Stromal cell of bone marrow (primary cell): Measurements from ENCODE around the gene DENND1A.
"Not testable (repeated sequence)": the region's sequence is repeated elsewhere in the genome, so short reads cannot be mapped to it uniquely, and the experiment has no call there.

Source experiments
- DNase-seq: peaks from one replicate; pipeline ENCODE4 v3.0.0-alpha.2; 2012; ENCODE audit warnings: low read depth

DENND1A gene

DNA sequence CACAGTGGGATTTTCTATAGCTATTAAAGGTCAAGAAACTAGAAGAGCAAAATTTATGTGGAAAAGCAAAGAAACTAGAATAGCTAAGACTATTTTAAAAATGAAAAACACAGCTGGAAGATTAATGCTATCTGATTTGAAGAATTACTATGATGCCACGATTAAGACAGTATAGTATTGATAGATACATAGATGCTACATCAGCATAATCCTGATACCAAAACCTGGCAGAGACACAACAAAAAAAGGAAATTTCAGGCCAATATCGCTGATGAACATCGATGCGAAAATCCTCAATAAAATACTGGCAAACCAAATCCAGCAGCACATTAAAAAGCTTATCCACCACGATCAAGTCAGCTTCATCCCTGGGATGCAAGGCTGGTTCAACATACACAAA, 201.4 kb downstream of the DENND1A start:
- DNase-seq, result not testable (repeated sequence)

DNA sequence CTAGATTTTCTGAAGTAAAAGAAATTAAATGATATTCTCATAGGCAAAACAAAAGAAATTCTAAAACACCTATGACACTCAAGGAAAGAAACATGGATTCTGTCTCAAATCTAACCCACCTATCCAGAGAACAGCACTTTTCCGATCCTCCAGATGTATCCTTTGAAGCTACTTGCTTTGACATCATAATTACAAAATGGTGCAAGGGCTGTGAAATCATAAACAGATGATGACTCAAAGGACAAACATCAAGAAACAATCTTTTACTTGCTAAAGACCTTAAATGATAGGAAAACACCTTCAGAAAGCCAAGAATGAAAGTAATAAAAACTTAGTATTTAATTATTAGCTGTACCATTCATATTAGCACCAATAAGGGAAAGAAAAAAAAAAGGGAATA, 202.6 kb downstream of the DENND1A start:
- DNase-seq, result no peak

DNA sequence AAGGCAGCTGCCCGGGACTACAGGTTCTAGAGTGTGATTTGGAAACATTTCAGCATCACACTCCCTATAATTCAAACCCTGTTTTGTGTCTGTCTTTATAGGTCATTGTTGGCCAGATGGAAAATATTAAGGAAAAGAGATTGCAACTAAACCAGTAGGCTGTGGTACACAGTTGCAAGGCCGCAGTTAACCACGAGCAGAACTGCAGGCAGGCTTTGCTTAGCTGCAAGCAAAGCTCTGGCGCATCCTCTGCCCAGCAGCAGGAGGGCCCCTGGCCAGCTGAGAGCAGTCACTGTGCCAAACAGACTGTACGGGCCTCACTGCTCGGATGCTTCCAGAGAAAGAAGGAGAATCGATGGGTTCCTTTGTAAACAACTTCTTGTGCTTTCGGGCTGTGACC, 204.5 kb downstream of the DENND1A start:
- DNase-seq, result no peak

DNA sequence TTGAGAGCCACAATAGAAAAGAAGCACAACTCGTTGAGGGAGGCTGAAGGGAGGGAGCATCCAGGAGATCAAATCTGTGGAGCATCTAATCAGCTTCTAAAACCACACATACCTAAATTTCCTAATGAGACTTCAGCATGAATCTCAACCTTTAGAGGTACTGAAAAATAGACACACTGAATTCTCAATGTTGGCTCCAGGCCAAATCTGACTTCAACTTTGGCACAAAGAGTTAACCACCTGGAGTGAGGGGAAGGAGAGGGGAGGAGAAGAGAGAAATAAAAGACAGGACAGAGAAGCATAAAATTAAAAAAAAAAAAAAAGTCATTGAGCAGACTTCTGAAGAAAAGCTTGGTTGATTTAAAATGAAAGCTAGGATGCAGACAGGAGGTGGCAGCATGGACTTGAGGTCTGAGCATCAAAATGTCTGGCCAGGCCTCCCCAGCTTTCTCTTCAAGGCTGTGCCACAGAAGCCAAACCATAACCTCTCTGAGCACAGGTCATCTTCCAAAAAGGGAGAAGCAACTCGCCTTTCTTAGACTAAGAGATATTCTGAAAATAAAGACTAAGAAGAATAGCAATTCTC, 205.6 kb downstream of the DENND1A start:
- DNase-seq, result peak; percentile 32

DNA sequence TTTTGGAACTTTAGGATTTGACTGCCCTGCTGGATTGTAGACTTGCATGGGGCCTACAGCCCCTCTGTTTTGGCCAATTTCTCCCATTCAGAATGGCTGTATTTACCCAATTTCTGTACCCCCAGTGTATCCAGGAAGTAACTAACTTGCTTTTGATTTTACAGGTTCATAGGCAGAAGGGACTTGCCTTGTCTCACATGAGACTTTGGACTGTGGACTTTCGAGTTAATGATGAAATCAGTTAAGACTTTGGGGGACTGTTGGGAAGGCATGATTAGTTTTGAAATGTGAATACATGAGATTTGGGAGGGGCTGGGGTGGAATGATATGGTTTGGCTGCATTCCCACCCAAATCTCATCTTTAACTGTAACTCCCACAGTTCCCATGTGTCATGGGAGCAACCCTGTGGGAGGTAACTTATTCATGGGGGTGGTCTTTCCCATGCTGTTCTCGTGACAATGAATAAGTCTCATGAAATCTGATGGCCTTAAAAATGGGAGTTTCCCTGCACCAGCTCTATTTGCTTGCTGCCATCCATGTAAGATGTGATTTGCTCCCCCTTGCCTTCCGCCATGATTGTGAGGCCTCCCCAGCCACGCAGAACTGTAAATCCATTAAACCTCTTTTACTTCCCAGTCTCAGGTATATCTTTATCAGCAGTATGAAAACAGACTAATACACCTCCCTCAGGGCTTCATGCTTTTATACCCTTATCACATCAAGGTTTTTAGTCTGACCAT, 206.6 kb downstream of the DENND1A start:
- DNase-seq, result no peak

DNA sequence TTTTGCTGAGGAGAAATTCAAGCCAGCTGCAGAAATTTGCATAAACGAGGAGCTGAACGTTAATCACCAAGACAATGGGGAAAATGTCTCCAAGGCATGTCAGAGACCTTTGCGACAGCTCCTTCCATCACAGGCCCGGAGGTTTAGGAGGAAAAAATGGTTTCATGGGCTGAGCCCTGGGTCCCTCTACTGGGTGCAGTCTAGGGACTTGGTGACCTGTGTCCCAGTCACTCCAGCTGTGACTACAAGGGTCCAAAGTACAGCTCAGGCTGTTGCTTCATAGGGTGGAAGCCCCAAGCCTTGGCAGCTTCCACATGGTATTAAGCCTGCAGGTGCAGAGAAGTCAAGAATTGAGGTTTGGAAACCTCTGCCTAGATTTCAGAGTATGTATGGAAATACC, 207.5 kb downstream of the DENND1A start:
- no peak for DNase-seq

DNA sequence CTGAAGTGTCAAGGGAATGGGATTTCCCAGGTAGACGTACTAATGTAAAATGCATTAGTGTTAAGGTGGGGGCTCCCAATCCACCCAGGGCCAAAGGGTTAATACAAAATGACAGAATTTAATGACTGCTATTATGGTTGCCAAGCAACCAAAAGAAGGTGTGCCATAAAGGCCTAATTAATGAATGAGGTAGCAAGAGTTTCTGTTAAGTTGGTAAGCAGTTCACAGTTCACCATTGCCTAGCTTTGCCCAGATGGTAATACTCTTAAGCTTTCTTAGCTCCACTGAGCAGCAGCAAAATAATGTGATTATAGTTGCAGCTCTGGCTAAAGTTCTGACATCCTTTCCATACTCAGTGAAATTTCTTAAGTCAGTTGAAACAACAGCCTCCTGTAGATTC, 211.7 kb downstream of the DENND1A start:
- DNase-seq, result no peak

DNA sequence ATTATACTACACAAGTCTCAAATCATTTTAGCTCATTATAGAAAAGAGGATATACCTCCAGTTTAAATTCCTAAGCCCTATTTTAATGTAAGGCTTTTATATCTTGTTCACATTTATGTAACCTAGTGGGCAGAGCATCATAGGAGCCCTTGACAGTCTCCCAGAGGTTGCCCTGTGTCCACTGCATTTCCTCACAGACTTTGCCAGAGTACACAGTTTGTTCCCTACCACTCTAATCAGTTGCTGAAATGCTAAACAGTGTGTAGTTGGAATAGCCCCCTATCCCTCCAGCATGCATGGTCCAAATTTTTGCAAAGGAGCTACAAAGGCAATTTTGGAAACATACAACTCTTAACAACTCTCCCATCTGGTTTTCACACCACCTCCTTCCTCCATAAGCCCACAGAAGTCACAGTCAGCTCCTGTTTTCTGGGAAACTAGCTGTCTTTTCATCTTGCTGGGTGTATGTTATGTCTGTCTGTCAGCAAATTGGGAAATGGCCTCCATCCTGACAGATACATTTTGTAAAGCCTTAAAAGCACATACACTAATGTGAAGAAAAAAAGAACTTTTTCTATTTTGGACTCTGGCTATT, 212.2 kb downstream of the DENND1A start:
- DNase-seq, result no peak

DNA sequence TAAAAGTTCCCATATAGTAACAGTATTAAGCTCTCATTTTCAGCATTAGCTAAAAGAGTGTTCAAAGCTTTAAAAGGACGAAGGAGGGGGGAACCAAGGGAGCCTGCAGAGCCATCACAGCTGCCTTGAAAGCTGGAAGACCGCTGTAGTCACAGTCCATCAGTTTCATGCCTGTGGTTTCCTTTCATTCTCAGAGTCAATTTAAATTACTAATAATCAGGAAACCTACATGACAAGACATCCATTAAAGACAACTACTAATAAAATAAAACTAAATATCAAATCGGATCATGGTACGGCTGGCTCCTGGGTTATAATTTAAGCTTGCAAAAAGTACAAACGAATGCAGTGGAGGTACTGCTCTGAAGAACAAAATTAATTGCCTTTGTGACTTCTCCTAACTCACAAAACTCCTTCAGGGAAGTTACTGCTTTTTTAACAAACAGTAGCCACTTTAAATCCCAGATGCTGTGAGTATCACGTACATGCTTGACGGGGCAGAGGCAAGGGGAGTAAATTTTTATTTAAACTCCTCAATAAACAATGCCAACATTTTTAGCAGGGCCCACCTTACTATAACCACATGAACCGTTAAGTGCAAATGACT, 213.5 kb downstream of the DENND1A start:
- DNase-seq, result no peak

DNA sequence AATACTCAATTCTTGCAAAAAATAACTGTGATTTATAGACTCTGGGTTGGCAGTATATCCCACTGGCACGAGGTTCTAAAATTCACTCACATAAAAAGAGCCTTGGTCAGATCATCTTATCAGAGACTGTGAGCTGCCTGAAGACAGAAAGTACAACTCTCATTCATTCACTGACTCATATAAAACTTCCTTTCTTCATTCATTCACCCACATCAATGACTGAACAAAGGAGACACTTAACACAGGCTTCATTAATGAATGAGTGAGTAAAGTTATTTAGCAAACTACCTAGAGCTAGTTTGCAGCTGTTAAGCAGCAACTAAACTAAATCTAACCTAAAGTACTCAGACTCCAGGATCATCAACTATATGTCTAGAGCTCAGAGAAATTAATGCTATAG, 214.7 kb downstream of the DENND1A start:
- DNase-seq, result no peak

DNA sequence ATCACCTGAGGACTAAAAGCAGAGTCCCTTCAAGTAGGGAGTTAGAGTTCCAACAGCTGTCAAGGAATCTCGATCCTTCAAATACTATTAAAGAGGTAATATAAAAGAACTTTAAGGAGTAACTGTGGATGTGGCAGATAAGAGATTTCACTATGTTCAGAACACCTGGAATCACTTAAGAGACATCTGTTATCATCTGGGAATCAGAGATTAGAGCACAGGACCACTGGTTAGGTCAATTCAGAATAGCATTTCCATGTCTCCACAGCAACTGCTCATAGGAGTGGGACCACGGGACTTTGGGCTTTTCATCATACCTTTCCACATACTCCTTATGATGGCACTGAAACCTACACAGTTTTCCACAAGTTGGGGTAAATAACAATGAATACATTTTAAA, 216.6 kb downstream of the DENND1A start:
- no peak for DNase-seq

DNA sequence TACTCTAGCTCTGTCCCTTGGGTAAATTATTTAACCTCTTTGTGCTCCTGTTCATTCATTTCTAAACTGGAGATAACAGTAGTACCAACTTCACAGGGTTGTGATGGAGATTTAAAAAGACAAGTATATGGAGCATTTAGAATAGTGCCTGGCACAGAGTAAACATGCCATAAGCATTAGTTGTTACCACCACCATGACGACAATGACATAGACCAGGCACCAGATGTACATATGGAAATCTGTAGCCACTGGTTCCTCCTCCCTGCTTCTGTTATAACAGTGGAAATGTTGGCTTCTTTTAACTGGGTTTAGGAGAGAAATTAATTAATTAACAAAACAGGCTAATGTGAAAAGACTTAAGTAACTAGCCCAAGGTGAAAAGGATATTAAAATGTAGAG, 217.5 kb downstream of the DENND1A start:
- DNase-seq, result no peak

DNA sequence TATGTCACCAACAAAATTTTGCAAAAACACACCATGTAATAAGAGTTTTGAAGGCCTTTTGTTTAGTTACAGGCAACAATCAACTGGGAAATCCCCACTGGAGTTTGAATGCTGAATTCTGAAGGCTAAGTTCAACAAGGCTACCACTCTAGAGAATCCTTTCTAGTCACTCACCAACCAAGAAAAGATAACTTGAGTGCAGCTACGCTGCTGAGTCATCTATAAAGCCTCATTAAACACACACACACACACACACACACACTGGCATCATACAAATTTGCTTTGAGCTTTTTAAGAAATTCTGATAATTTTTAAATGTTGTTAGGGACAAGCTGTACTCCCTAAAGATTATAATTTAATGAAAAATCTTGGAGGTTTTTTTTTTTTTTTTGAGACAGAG, 219.6 kb downstream of the DENND1A start:
- peak; percentile 43 for DNase-seq

DNA sequence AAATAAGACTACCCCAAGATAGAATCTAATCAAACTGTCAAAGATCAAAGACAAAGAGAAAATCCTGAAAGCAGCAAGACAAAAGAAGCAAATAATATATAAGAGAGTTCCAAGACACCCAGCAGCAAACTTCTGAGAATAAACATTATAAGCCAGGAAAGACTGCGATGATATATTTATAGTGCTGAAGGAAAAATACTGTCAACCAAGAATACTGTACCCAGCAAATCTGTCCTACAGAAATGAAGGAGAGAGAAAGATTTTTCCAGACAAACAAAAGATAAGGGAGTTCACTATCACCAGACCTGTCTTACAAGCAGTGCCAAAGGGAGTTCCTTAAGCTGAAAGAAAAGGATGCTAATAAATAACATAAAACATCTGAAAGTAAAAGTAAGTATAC, 227.4 kb downstream of the DENND1A start:
- no peak for DNase-seq

DNA sequence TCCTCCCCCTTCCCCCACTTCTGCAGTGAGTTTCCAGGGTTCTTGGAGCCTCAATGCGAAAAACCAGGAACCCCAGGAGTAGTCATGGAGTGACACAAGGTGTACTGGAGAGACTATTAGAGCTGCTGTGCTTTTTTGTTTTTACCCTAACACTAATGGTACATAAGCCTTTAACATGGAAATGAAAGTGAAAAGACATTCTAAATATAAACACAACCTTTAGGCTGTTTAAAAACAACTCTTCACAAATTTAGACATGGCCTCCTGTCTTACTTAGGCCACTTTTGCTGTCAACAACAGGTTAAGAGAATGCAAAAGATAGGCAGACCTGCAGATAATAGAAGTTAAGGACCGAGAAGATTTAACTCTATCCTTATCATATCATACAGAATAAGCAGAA, 232.2 kb downstream of the DENND1A start:
- no peak for DNase-seq

DNA sequence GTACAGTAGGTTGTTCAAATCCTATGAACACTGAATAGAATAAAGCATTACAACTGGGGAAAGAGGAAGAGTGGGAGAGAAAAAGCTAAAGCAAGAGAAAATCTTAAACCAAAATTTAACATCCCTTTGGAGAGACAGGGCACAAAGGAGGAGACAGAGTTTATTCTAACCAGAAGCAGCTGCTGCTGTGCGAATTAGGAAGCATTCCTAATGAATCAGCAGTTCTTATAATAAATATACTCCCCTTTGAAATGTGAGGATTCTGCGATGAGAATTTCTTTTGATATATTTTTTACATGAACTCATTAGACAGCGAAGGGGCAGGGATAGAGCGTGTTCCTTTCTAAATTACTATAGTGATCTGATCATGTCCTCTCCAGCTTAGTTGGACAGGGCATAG, 233.4 kb downstream of the DENND1A start:
- DNase-seq, result no peak

DNA sequence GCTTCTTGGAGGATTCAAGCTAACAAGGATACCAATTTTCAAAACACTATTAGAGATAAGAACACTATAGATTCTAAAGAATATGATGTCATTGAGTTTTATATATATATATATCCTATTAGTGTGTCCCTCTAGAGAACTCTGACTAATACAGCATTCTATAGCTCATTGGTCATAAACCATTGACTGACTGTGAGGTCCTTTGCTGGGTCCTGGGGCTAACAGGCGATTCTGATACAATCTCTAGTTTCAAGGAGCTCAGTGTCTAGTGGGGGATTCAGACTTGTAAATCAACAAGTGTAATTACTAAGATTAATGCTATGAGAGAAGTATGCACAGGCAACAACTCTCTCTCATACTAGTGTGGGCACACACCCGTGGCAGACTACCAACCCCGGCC, 234.5 kb downstream of the DENND1A start:
- DNase-seq, result no peak

DNA sequence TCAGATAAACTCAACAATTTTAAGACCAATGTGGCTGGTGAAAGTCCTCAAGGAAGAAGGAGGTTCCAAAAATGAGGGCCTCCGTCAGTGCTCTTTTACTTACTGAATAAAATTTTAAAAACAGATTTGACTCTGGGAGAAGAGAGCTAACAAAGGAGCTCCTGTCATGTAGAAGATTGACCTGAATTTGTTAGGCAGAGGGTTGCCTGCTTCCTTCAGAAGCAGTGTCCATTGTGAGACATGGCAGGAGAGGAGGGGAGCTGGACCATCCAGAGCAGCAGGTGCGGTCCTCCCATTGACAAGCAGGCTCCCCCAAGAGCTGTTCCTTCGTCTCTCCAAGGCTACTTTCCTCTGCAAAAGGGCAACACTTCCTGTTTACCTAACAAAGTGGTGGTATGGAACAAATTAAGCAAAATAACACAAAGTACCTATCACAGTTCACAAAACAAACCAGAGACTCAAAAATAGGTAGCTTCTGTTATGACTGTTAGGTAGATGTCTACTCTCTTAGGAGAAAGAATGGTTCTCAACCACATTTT, 238.1 kb downstream of the DENND1A start:
- DNase-seq, result no peak

DNA sequence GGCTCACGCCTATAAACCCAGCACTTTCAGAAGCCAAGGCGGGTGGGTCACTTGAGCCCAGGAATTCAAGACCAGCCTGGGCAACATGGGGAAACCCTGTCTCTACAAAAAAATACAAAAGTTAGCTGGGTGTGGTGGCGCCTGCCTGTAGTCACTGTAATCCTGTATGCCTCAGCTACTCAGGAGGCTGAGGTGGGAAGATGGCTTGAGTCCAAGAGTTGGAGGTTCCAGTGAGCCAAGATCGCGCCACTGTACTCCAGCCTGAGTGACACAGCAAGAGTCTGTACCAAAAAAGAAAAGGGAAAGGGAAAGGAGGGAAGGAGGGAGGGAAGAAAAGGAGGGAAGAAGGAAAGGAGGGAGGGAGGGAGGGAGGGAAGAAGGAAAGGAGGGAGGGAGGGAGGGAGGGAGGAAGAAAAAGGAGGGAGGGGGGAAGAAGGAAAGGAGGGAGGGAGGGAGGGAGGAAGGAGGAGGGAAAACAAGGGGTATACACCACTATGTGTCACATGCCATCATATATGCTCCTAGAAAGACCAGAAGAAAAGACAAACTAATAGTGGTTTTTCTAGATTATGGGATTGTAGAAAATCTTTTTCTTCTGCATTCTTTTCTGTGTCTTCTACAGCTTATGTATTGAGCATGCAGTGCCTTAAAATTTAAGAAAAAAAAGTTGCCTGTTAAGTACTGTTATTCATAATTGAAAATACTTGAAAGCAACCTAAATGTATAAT, 240.1 kb downstream of the DENND1A start:
- DNase-seq, result no peak

DNA sequence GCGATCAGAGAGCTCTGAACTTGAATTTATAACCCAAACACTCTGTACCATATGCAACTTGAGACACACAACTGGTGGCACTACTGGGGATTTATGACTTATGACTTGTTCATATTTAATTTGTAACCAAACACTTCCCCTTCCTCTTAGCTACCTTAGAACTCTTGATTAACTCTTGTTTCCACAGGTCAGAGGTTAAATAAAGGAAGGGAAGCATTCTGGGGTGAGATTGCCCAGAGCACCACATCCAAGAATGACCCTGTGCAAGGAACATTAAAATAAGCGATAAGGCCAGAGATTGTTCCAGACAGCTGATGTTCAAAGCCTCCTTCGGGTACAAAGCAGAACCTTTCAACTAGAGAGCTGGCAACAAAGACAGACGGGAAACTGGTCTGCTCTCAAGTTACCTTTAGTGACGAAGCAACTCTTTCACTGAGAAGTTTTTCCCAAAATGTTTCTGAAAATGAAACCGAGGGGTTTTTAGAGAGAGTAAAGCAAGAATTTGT, 242.6 kb downstream of the DENND1A start:
- no peak for DNase-seq

DNA sequence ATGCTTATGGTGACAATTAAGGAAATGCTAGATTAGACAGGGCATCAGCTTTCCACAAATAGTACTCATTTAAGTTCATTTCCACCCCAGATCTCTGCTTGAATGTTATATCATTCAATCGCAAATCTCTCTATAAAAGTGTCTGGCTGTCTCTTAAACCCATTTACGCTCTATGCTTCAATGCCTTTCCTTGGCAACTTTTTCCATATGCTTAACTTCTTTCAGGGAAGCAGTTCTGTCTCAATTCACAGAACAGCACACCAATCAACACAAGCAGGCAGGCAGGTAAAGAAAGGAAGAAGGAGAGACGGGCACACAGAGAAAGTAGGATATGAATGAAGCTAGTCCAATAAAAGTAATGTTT, 243.1 kb downstream of the DENND1A start:
- no peak for DNase-seq

DNA sequence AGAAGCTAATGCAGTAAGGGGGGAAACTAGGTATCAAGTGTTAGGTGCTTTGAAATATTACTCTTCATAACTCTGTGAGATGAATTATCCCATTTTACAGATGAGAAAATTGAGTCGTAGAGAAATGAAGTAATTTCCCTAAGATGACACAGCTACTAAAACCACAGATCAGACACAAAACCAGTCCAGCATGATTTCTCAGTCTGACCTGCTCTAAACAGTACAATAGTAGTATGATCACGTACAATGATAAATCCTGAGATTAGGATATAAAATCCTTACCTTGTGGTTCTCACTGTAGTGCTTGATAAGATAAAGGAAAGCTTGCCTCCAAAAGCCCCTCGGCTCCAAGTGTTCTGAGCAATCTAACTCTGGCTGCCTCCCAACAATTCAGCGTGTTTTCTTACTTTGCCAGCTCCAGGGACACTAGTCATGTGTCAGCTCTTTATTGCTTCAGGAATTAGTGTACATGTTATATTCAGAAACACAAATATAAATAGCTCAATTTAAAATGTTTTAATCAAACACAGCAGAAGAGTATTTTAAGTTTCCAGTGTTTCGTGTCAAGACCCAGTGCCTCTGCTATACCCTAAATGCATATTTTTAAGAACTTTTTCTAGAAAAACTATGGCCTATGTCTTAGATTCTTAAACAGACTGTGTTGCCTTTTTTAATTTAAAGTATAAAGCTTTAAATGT, 243.6 kb downstream of the DENND1A start:
- DNase-seq, result peak; percentile 6
